ENCODE measurements around the gene SLC30A3.

SLC30A3 gene

DNA sequence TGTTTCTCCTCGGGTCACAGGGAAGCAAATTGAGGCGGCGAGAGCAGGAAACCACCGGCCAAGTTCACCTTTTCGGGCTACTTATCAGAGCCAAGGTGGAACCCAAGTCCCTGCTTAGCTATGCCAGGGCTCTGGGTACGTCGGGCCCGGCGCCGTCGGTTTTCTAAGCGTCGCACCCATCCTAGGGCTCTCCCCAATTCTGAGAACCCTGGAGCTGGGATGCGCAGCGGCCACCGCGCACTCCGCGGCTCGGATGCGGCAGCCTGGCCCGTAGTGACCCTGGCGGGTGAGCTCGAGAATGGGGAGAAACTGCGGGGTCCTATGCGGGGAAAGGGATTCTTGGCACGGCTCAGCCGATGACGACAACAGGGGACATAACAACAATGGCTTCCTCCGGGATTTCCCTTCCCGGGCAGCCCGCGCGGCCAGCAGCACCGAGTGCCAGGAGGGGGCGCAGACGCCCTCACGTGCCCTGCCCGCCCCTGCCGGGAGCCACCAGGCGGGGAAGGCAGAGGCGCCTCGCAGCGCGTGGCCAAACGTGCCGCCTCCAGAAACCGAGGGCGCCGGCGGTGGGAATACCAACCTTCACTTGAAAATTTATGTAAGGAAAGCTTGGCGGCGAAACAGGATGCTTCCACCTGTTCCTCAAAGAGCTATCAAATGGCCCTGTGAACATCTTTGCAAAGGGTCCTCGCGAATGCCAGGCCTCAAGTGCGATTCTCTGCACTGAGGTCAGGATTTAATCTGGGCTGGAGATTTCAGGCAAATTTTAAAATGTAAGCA lies 2.1 kb upstream of the SLC30A3 start:
- DNase-seq (ENCODE audit: low read depth), result no peak
- TF ChIP-seq, protein P1, sequence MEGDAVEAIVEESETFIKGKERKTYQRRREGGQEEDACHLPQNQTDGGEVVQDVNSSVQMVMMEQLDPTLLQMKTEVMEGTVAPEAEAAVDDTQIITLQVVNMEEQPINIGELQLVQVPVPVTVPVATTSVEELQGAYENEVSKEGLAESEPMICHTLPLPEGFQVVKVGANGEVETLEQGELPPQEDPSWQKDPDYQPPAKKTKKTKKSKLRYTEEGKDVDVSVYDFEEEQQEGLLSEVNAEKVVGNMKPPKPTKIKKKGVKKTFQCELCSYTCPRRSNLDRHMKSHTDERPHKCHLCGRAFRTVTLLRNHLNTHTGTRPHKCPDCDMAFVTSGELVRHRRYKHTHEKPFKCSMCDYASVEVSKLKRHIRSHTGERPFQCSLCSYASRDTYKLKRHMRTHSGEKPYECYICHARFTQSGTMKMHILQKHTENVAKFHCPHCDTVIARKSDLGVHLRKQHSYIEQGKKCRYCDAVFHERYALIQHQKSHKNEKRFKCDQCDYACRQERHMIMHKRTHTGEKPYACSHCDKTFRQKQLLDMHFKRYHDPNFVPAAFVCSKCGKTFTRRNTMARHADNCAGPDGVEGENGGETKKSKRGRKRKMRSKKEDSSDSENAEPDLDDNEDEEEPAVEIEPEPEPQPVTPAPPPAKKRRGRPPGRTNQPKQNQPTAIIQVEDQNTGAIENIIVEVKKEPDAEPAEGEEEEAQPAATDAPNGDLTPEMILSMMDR (conservative IDR thresholded peaks at IDR 0.05; ENCODE audit: low read depth, low read length), result peak; percentile 49
- H3K4me3 ChIP-seq (ENCODE audit: low read length), result peak overlapping the region; percentile 23

DNA sequence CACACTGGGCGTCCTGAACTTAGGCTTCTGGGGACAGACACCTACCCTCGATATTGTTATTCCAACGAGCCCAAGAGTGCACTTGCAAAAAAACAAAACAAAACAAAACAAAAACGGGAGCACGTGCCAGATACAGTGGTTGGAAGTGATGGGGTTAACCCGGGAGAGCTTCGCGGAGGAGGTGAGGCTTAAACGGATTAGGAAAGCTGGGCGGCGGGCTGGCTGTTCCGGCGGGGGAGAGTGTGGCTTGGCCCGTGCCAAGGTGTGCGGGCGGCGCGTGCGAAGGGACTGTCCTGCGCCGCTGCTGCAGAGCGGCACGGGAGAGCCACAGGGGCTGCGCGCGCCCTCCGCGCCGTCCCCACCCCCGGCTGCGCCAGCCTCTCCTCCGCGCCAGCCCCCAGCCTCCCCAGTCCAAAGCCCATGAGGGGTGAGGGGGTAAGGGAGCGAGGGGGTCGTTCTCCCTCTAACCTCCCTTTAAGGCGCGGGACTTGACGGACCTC lies 1.5 kb upstream of the SLC30A3 start:
- no peak for DNase-seq (ENCODE audit: low read depth)
- TF ChIP-seq, protein P1 (conservative IDR thresholded peaks at IDR 0.05; ENCODE audit: low read depth, low read length), result no peak
- H3K4me3 ChIP-seq (ENCODE audit: low read length), result peak overlapping the region; percentile 23

DNA sequence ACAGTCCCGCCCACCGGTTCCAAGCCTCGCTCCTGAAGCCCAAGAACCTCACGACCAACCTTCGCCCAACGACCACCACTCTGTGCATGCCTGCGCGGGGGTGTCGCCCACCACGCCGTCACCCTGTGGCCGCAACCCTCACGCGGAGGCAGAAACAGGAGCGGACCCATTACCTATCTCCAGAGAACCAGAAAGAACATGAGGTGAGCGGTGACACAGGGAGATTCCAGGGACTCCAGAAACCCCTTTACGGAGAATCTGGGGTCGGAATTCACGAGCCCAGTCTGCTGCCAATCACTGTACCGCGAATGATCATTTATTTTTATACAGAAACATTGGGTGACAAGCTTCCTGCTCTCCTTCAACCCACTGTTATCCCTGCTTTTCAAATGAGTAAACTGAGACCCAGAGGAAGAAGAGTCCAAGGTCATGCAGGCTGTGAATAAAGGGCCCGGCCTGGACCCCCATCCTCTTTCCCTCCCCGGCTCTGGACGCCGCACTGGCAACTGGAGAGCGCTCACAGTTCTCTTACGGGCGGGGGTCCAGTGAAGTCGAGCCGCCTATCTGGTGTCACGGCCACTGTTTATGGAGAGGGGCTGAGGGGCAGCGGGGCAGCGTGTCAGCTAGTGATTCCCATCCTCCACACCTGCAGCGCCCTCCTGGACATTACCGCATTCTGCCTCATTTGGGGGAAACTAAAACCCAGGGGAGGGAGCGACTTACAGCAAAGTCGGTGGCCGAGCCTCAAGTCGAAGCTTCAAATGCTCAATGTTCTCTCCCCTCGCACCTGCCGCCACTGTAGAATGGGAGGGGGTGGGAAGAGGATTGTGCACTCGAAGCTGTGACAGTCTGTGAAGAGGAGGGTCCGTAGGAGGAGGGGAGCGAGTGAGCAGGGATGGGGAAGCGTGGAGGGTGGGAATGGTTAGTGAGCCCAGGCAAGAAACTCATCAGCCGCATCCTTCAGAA lies 723 bp upstream of the SLC30A3 start:
- DNase-seq (ENCODE audit: low read depth), result no peak
- peak overlapping the region; percentile 18 for H3K4me3 ChIP-seq (ENCODE audit: low read length)
- TF ChIP-seq, protein P1 (conservative IDR thresholded peaks at IDR 0.05; ENCODE audit: low read depth, low read length), result no peak

DNA sequence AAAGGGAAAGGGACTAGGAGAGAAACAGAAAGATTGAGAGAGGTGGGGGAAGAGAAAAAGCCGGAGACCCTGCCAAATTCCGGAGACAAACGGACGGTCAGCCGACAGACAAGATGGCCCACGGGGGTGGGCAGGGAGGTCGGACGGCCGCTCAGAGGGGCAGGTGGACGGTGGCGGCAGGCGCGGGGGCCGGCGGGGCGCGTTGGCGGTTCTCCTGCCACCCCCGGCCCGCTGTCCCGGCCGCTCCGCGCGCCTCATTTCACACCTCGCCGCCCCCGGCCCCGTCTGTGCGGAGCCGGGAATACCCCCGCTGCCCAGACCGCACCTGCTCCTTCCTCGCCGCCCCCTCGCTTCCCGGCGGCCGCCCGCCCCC lies 935 bp downstream of the SLC30A3 start:
- TF ChIP-seq, protein P1 (conservative IDR thresholded peaks at IDR 0.05; ENCODE audit: low read depth, low read length), result no peak
- DNase-seq (ENCODE audit: low read depth), result no peak
- no peak overlapping the region for H3K4me3 ChIP-seq (ENCODE audit: low read length)

DNA sequence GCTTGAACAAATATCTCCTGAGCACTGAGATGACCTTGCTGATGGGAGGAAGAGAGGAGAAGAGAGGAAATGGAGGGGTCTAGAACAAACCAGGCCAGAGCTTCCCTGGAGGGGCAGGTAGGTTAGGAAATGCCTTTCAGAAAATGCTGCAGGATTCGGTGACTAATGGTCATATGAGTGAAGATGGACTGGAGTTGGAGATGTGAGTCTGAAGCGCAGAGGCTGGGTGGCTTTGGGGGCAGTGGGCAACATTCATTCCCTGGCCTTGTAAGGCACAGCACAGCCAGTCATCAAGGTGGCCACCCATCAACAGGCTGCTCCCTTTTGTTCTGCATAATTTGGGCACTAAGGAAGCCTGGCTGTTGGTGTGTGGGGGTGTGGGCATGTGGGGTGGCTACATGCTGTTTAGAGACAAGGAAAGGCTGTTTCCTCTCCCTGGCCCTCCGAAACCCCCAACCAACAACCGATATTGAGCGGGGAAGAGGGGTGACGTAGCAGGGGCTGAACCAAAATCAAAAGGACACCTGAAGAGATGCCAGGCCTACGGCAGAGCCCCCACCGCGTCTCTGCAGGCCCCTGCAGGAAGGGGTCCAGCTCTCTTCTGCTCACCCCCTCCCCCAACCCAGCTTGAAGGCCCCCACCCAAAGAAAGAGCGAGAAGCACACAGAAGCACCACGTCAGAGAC lies 1.5 kb downstream of the SLC30A3 start:
- TF ChIP-seq, protein P1 (conservative IDR thresholded peaks at IDR 0.05; ENCODE audit: low read depth, low read length), result no peak
- H3K4me3 ChIP-seq (ENCODE audit: low read length), result no peak overlapping the region

DNA sequence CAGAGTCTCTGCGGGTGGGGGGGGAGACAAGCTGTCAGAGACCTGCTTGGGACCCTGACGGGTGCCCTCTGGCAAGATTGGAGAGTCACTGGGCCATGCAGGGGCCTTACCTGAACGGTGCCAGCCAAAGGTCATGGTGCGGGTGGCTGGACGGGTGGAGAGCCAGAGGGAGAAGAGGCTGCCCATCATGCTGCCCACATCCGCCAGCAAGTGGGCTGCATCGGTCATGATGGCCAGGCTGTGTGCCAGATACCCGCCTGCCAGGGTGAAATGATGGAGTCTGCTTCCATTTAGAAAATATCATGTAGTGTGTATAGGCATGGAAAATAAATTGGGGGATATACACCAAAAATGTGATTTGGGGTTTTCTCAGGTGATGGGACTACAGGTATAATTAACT lies 4.8 kb downstream of the SLC30A3 start:
- DNase-seq (ENCODE audit: low read depth), result no peak
- H3K4me3 ChIP-seq (ENCODE audit: low read length), result no peak overlapping the region
- TF ChIP-seq, protein P1 (conservative IDR thresholded peaks at IDR 0.05; ENCODE audit: low read depth, low read length), result no peak

More for the DNA sequence above, 1.5 kb downstream of the SLC30A3 start:
- DNase-seq (ENCODE audit: low read depth), result no peak

Measured in retinal pigment epithelial cell (primary cell).